ENCODE results near the gene TIMM21.

TIMM21 gene

DNA sequence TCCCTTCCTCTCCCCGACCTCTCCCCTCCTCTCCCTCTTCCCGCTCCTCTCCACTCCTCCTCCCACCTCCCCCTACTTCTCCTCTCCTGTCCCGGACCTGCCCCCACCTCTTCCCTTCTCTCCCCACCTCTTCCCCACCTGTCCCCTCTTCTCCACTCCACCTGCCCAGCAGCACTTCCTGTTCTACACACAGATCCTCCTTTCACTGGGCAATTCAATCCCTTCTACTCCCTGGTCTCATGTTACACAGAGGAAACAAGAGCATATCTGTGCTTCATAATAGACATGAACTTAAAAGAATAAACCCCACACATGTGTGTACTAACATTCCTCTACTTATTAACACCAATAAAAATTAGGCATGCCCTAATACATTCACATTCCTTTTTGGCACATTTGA, 34.8 kb downstream of the TIMM21 start:
- FAIRE-seq, result no peak
- TF ChIP-seq PAX5 (IDR thresholded peaks at IDR 0.05; ENCODE audit: insufficient read depth, low read length, severe bottlenecking) (no peak), POLR2AphosphoS5 (IDR thresholded peaks at IDR 0.05; ENCODE audit: low read depth, low read length) (no peak), SPI1 (IDR thresholded peaks at IDR 0.05; ENCODE audit: low read depth, low read length) (no peak), POLR2A (IDR thresholded peaks at IDR 0.05; ENCODE audit: low read depth, low read length) (no peak), TAF1 (IDR thresholded peaks at IDR 0.05; ENCODE audit: low read depth, low read length) (no peak), POU2F2 (IDR thresholded peaks at IDR 0.05; ENCODE audit: low read depth, low read length) (no peak)
- no peak for DNase-seq (ENCODE audit: insufficient read length, low spot score)

DNA sequence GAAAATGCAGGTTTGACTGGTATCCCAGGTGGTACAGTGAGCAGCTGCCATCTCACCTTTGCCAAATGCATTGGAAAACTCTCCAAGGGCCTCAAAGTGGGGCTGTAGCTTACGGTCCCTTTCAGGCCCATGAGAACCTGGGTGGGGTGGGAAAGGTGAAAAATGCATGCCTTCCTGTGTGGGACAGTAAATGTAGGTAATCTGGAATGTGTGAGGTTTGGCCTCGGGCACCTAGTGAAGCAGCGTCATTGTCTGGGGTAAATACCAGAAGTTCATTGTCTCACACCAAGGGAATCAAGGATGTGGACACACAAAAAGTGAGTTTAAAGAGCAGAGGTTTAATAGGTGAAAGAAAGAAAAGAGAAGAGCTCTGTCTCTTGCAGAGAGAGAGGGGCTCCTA, 36.6 kb downstream of the TIMM21 start:
- FAIRE-seq, result no peak
- DNase-seq (ENCODE audit: insufficient read length, low spot score), result no peak
- TF ChIP-seq POLR2AphosphoS5 (IDR thresholded peaks at IDR 0.05; ENCODE audit: low read depth, low read length) (no peak), TAF1 (IDR thresholded peaks at IDR 0.05; ENCODE audit: low read depth, low read length) (no peak), POU2F2 (IDR thresholded peaks at IDR 0.05; ENCODE audit: low read depth, low read length) (no peak), SPI1 (IDR thresholded peaks at IDR 0.05; ENCODE audit: low read depth, low read length) (no peak), POLR2A (IDR thresholded peaks at IDR 0.05; ENCODE audit: low read depth, low read length) (no peak), PAX5 (IDR thresholded peaks at IDR 0.05; ENCODE audit: insufficient read depth, low read length, severe bottlenecking) (no peak)

DNA sequence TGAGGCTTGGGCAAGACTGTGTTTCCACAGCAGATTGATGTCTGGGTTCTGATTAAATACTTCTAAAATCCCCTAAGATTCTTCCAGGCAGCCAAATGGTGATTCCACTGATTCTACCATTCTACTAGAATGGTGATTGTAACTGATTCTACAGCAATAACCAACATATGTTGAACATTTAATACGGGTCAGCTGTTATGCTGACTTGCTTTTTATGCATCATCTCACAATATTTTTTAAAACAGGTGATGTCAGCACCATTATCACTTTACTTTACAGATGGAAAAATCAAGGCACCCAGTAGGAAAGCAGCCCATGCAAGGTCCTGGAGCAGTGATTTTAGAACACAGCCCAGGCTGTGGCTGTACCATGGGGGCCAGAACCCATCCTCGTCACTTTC, 37.5 kb downstream of the TIMM21 start:
- FAIRE-seq, result no peak
- DNase-seq (ENCODE audit: insufficient read length, low spot score), result no peak
- no peak for TF ChIP-seq POLR2A (IDR thresholded peaks at IDR 0.05; ENCODE audit: low read depth, low read length)
- no peak for TF ChIP-seq SPI1 (IDR thresholded peaks at IDR 0.05; ENCODE audit: low read depth, low read length)
- TF ChIP-seq POU2F2 (IDR thresholded peaks at IDR 0.05; ENCODE audit: low read depth, low read length), result no peak
- TF ChIP-seq POLR2AphosphoS5 (IDR thresholded peaks at IDR 0.05; ENCODE audit: low read depth, low read length), result no peak
- no peak for TF ChIP-seq PAX5 (IDR thresholded peaks at IDR 0.05; ENCODE audit: insufficient read depth, low read length, severe bottlenecking)
- TF ChIP-seq TAF1 (IDR thresholded peaks at IDR 0.05; ENCODE audit: low read depth, low read length), result no peak

DNA sequence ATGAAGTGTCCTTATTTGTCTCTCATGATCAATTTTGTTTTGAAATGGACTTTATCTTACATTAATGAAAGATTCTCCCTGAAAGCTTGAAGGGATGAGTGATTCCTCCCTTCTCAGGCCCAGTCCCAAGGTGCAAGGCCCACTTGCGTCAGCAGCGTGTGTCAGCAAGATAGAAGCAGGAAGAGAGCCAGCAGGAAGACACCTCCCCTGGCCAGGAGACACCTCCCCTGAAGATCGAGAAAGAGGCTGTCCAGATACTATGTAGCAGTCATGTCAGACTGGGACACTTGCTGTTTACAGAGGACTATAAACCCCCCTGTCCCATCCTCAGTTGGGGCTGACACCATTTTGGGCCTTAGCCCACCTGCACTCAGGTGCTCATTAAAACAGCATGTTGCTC, 38.3 kb downstream of the TIMM21 start:
- TF ChIP-seq PAX5 (IDR thresholded peaks at IDR 0.05; ENCODE audit: insufficient read depth, low read length, severe bottlenecking), result no peak
- no peak for TF ChIP-seq POLR2AphosphoS5 (IDR thresholded peaks at IDR 0.05; ENCODE audit: low read depth, low read length)
- no peak for TF ChIP-seq TAF1 (IDR thresholded peaks at IDR 0.05; ENCODE audit: low read depth, low read length)
- no peak for TF ChIP-seq POU2F2 (IDR thresholded peaks at IDR 0.05; ENCODE audit: low read depth, low read length)
- TF ChIP-seq POLR2A (IDR thresholded peaks at IDR 0.05; ENCODE audit: low read depth, low read length), result no peak
- no peak for TF ChIP-seq SPI1 (IDR thresholded peaks at IDR 0.05; ENCODE audit: low read depth, low read length)
- FAIRE-seq, result no peak
- no peak for DNase-seq (ENCODE audit: insufficient read length, low spot score)

DNA sequence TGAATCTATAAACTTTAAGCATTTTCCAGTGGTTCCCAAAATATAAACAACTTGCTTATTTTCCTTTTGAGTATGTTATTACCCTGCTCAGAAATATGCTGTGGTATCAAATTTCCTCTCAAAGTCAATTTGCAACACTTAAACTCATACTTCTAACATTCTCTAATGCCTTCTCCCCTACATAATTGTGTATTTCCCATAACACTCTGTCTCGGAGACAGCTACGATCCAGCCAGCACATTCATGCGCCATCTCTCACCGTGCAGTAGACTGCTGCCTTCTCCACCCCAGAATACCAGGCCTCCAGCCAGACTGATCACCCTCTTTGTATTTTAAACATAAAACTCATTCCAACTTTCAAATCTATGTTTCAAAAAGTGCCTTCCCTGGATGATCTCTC, 41.8 kb downstream of the TIMM21 start:
- FAIRE-seq (no peak), DNase-seq (ENCODE audit: insufficient read length, low spot score) (no peak)
- TF ChIP-seq POLR2AphosphoS5 (IDR thresholded peaks at IDR 0.05; ENCODE audit: low read depth, low read length), result no peak
- no peak for TF ChIP-seq TAF1 (IDR thresholded peaks at IDR 0.05; ENCODE audit: low read depth, low read length)
- TF ChIP-seq SPI1 (IDR thresholded peaks at IDR 0.05; ENCODE audit: low read depth, low read length), result no peak
- TF ChIP-seq POU2F2 (IDR thresholded peaks at IDR 0.05; ENCODE audit: low read depth, low read length), result no peak
- TF ChIP-seq POLR2A (IDR thresholded peaks at IDR 0.05; ENCODE audit: low read depth, low read length), result no peak
- no peak for TF ChIP-seq PAX5 (IDR thresholded peaks at IDR 0.05; ENCODE audit: insufficient read depth, low read length, severe bottlenecking)

DNA sequence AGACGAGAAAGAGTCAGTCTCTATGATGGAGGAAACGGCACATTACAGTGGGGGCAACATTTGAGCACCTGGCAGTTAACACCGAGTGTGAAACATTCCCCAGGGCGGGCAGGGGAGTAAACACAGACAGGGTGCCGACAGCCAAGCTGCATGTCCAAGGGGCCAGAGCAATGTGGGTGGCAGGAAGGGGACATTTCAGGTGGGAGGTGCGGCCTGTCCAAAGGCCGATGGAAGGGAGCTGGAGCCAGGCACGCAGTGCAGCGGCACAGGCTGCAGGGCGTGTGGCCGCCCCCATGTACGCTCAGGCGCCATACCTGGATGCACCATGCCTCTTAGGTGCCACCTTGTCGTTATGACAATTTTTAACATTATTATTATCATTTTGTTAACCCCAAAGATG, 43.3 kb downstream of the TIMM21 start:
- DNase-seq (ENCODE audit: insufficient read length, low spot score), result no peak
- TF ChIP-seq SPI1 (IDR thresholded peaks at IDR 0.05; ENCODE audit: low read depth, low read length) (no peak), POLR2A (IDR thresholded peaks at IDR 0.05; ENCODE audit: low read depth, low read length) (no peak), TAF1 (IDR thresholded peaks at IDR 0.05; ENCODE audit: low read depth, low read length) (no peak), PAX5 (IDR thresholded peaks at IDR 0.05; ENCODE audit: insufficient read depth, low read length, severe bottlenecking) (no peak), POLR2AphosphoS5 (IDR thresholded peaks at IDR 0.05; ENCODE audit: low read depth, low read length) (no peak), POU2F2 (IDR thresholded peaks at IDR 0.05; ENCODE audit: low read depth, low read length) (no peak)
- no peak for FAIRE-seq

DNA sequence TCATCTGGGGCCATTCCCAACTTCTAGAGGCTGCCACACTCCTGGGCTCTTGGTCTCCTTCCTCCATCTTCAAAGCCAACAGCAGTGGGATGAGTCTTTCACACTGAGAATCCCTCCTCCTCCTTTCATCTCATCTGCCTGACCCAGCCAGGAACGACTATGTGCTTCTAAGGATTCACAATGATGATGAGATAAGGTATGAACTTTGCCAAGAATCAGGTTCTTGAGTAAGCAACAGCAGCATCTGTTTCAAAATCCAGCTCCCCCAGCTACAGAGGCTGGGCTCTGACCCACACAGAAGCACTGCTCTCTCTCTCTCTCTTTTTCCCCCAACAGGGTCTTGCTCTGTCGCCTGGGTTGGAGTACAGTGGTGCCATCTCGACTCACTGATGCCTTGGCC, 46.4 kb downstream of the TIMM21 start:
- FAIRE-seq (no peak), DNase-seq (ENCODE audit: insufficient read length, low spot score) (no peak)
- TF ChIP-seq POLR2A (IDR thresholded peaks at IDR 0.05; ENCODE audit: low read depth, low read length) (no peak), POLR2AphosphoS5 (IDR thresholded peaks at IDR 0.05; ENCODE audit: low read depth, low read length) (no peak), TAF1 (IDR thresholded peaks at IDR 0.05; ENCODE audit: low read depth, low read length) (no peak), SPI1 (IDR thresholded peaks at IDR 0.05; ENCODE audit: low read depth, low read length) (no peak), POU2F2 (IDR thresholded peaks at IDR 0.05; ENCODE audit: low read depth, low read length) (no peak), PAX5 (IDR thresholded peaks at IDR 0.05; ENCODE audit: insufficient read depth, low read length, severe bottlenecking) (no peak)

DNA sequence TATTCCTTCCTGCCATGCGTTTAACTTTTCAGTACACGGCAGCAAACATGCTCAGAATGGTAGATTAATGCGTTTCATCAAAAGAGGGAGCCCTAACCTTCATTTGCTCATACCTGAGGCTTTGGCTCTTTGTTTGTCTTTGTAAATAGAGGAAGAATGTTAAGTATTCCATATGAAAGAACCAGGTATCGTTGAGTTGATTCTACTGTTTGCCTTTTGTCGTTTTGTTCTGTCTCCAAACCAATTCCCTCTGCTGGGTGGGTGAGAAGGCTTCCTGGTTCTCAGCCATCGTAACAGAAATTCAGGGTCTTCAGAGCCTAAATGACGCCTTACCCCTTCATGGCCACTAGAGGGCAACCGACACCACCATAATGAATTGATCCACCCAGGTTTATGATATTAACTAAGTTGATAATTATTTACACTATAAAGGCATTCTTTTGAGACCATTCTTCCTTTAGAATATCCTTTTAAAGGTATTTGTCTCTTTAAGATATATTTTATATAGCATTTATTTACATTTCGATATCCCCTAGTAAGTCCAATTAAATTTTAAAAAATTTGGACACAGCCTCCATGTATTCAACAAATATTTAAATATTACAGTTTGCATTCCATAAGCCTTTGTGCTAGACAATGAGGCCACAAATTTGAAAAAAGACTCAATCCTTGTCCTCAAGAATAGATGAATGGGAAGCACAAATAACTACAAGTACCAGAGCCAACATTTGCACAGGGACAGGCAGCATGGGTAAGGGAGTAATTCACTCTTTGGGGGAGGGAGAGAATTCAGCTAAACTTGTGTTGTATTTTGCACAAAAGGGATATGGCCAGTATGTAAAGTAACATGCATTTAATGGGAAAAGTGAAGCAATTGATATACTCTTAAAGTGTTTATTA, 48.1 kb downstream of the TIMM21 start:
- DNase-seq (ENCODE audit: insufficient read length, low spot score) (peak; percentile 66), FAIRE-seq (peak; percentile 94)
- TF ChIP-seq SPI1 (IDR thresholded peaks at IDR 0.05; ENCODE audit: low read depth, low read length) (no peak), TAF1 (IDR thresholded peaks at IDR 0.05; ENCODE audit: low read depth, low read length) (no peak), POLR2AphosphoS5 (IDR thresholded peaks at IDR 0.05; ENCODE audit: low read depth, low read length) (no peak), POLR2A (IDR thresholded peaks at IDR 0.05; ENCODE audit: low read depth, low read length) (no peak), POU2F2 (IDR thresholded peaks at IDR 0.05; ENCODE audit: low read depth, low read length) (no peak), PAX5 (IDR thresholded peaks at IDR 0.05; ENCODE audit: insufficient read depth, low read length, severe bottlenecking) (no peak)

DNA sequence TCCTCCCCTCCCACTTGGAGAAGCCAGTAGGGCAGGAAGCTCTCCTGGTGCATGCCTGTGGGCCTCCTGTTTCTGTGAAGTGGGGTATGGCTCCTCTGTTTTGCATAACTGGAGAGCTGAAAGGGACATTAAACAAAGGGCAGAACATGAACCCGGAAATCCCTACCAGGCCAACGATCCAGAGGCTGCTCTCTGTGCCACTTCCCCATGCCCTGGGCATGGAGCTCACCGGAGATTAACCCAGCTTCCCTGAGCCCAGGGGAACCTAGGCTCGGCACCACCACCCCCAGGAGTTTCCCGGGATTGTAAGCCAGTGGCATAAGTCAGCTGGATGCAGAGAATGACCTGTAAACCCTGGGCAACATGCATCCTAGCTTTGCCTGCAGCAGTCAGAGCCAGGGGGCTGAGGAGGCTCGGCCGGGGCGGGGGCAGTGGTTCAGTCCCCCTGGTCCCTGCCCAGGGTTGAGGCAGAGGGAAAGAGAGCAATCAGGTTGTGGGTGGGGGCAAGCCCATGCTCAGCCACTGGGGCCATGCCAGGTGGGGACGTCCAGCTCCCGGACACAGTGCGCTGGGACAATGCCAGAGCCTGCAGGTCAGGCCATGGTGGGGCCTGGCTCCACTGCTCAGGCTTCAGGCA, 49.5 kb downstream of the TIMM21 start:
- FAIRE-seq, result no peak
- TF ChIP-seq SPI1 (IDR thresholded peaks at IDR 0.05; ENCODE audit: low read depth, low read length), result no peak
- no peak for TF ChIP-seq POU2F2 (IDR thresholded peaks at IDR 0.05; ENCODE audit: low read depth, low read length)
- TF ChIP-seq POLR2A (IDR thresholded peaks at IDR 0.05; ENCODE audit: low read depth, low read length), result no peak
- TF ChIP-seq POLR2AphosphoS5 (IDR thresholded peaks at IDR 0.05; ENCODE audit: low read depth, low read length), result no peak
- no peak for DNase-seq (ENCODE audit: insufficient read length, low spot score)

All from GM12891 (cell line).